ENCODE data around the gene CD3G.
"Not testable (repeated sequence)": the region's sequence is repeated elsewhere in the genome, so short reads cannot be mapped to it uniquely, and the experiment has no call there.

Gene CD3G

GRCh38 chr11:118343981-118344515, at the start of gene CD3G:
TSS of gene CD3G (plus strand) at chr11:118344344. CDS start at chr11:118344424, 80 bp downstream.
- no peak for DNase-seq

GRCh38 chr11:118295199-118295598, 48.9 kb upstream of the CD3G start:
- DNase-seq, result no peak

- DNase-seq, result no peak
These were observed 48.2 kb upstream of the CD3G start for GRCh38 chr11:118295815-118296454.

GRCh38 chr11:118301600-118302195, 42.4 kb upstream of the CD3G start:
- no peak for DNase-seq

DNA sequence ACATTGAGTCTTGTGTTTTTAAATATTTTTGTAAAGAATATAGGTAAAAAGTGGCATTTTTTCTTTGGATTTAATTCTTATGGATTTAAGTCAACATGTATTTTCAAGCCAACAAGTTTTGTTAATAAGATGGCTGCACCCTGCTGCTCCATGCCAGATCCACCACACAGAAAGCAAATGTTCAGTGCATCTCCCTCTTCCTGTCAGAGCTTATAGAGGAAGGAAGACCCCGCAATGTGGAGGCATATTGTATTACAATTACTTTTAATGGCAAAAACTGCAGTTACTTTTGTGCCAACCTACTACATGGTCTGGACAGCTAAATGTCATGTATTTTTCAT, 39.9 kb upstream of the CD3G start:
- DNase-seq, result no peak

GRCh38 chr11:118304568-118305248, 39.4 kb upstream of the CD3G start, which contains the start of gene CD3E:
TSS of gene CD3E (plus strand) at chr11:118304730. CDS start at chr11:118304953, 223 bp downstream.
- DNase-seq, result no peak

- no peak for DNase-seq
These were observed 38.4 kb upstream of the CD3G start for GRCh38 chr11:118305726-118306125.

DNA sequence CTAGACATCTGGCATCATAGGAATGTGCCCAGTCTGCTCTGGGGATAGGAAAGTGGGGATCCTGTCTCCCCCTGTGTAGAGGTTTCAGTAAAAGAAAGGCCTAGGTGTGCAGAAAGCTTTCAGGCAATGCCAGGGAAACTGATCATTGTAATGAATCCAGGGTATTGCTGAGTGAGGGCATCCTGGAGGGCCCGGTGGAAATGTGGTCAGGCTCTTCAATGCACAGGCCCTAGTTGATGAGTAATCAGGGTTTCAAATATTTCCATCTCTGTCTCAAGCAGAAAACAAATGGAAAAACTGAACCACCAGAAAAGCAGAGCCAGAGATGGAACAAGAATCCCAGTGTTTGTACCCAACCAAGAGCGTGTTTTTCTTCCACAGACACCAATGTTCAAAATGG, 37.6 kb upstream of the CD3G start:
- DNase-seq, result no peak

DNA sequence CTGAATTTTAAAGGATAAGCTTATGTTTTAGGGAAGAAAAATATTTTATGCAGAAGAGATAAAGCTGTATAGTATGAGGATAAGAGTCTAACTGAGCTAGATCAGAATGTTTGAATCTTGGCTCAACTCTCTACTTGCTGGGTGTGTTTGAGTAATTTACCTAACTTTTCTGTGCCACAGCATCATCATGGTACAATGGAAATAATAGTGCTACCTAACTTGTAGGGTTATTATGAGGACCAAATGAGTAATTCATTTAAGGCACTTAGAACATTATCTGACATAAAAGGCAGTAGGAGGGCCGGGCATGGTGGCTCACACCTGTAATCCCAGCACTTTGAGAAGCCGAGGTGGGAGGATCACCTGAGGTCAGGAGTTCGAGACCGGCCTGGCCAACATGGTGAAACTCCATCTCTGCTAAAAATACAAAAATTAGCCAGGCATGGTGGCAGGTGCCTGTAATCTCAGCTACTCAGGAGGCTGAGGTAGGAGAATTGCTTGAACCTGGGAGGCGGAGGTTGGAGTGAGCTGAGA, 35.1 kb upstream of the CD3G start:
- DNase-seq, result not testable (repeated sequence)

GRCh38 chr11:118310271-118310670, 33.9 kb upstream of the CD3G start:
- no peak for DNase-seq

- no peak for DNase-seq
These were observed 33.2 kb upstream of the CD3G start for GRCh38 chr11:118310781-118311485.

DNA sequence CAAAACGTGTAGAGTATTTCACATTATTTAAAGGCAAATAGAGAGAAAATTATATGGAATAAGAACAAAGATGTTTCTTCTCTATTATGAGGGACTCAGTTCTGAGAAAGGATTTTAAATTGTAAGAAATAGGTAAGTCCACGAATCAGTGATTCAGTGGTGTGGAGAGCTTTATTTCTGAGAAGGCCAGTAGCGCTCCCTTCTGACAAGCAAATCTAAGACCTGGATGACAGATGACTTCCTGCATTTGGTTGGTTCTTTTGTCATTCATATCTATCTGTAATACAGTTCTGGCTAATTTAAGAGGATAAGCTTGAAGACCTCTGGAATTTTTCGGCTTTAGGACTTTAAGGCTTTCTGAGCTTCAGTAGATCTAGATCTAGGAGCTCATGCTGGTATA, 32.6 kb upstream of the CD3G start:
- no peak for DNase-seq

DNA sequence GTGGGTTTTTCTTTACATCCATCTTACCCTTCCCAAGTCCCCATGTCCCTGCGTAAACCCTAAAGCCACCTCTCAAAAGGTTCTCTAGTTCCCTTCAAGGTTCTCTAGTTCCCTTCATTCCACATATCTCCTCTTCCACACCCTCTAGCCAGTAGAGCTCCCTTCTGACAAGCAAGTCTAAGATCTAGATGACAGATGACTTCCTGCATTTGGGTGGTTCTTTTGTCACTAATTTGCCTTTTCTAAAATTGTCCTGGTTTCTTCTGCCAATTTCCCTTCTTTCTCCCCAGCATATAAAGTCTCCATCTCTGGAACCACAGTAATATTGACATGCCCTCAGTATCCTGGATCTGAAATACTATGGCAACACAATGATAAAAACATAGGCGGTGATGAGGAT, 31.8 kb upstream of the CD3G start:
- DNase-seq, result no peak

- no peak for DNase-seq
These were observed 30.9 kb upstream of the CD3G start for GRCh38 chr11:118313242-118313641.

- DNase-seq, result no peak
These were observed 29.1 kb upstream of the CD3G start for GRCh38 chr11:118314988-118315411.

- no peak for DNase-seq
These were observed 26.0 kb upstream of the CD3G start for GRCh38 chr11:118318124-118318523.

DNA sequence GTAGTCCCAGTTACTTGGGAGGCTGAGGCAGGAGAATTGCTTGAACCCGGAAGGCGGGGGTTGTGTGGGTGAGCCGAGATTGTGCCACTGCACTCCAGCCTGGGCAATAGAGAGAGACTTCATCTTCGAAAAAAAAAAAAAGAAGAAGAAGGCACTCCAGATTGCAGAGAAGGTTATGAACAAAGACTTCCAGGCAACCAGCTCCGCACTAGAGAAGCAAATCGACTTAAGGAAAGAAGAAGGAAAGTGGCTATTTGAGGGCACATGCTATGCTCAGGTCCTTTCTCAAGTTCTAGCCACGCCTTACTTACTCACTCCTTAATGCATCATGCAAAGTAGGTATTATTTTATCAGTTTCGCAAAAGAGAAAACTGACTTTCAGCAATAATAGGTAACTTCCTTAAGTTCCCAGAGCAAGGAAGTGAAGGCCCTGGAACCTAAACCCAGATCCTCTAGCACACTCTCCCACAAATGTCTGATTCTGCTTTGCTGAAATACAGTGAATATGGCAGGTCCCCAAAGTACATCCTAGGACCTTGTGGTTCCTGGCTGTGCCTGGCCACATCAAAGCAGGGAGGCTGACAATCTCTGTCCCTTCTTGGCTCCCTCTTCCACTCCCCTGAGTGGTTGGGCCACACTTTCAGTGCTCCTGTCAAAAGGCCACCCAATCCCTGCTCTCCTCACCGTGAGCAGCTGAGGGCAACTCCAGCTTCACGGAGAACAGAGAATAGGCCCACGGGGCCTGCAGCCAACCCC, 25.4 kb upstream of the CD3G start:
- DNase-seq, result no peak

DNA sequence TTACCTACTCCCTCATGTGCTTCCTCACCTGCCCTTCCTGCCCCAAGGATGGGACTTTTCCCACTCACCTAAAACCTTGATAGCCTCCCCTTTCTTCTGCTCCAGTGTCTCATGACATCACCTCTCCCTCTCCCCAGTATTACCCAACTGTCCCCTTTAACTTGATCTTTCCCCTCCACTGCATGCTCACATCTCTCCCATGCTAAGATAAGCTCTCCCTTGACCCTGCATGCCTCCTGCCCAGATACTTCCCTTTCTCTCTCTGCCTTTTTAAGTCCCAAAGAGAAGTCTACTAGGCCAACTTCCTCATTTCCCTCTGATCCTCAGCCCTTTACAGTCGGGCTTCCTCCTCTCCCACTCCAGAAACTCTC, 24.8 kb upstream of the CD3G start:
- no peak for DNase-seq

- DNase-seq, result no peak
These were observed 23.6 kb upstream of the CD3G start for GRCh38 chr11:118320515-118320914.

- DNase-seq, result no peak
These were observed 22.6 kb upstream of the CD3G start for GRCh38 chr11:118321386-118322082.

DNA sequence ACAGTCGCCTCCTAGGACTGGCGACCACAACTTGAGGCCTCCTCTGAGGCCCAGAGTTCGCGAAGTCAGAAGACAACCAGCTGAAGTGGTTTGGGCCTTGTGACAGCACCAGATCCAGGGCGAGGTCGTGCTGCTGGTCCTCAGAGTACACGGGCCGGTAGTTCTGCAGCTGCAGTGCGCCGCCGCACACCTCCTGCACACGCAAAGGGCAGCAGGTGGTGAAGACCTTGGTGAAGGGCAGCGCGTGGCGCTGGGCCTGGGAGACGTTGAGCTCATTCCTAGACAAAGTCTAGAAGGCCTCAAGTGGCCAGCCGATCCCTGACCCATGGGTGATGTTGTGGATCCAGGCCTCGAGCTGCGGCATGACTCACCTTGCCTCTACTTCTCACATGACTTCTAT, 21.4 kb upstream of the CD3G start:
- DNase-seq, result no peak

- no peak for DNase-seq
These were observed 18.9 kb upstream of the CD3G start for GRCh38 chr11:118325283-118325682.

Measured in NCI-H2227 treated with DMSO at 0.1 percent for 48 hours (cell line).